Measurements from ENCODE around the gene EGFR. TPM values are rescaled to one million over a fixed set of nuclear protein-coding genes. Genes with fewer than 3 reads are reported as not detected.

Gene EGFR
- total RNA-seq, 1 experiment from 2014 or later: 50.0 TPM

- Histone ChIP-seq H2AFZ (ENCODE audit: low read length) (no peak overlapping the region), H3K4me2 (ENCODE audit: low read length) (no peak overlapping the region), H3K4me1 (ENCODE audit: insufficient read depth, low read length) (peaks cover 32% of the 10 kb centered on the region), H3K9ac (ENCODE audit: low read length) (no peak overlapping the region), H3K9me3 (ENCODE audit: low read length) (no peaks in the 10 kb centered on the region), H3K4me3 (ENCODE audit: low read length) (no peak overlapping the region), H3K79me2 (ENCODE audit: low read length) (no peaks in the 10 kb centered on the region), H3F3A (ENCODE audit: low read length, unreplicated experiment) (no peaks in the 10 kb centered on the region), H3K36me3 (ENCODE audit: low read depth, low read length) (peaks cover 32% of the 10 kb centered on the region), H3K9me2 (replicated peaks; ENCODE audit: low read length) (no peaks in the 10 kb centered on the region), H4K20me1 (ENCODE audit: low read length) (no peaks in the 10 kb centered on the region), H3K27me3 (ENCODE audit: low read length) (no peaks in the 10 kb centered on the region), H3K27ac (ENCODE audit: low read length) (no peak overlapping the region)
- intact Hi-C loops (cut with micrococcal nuclease): no loop called here
- no peak for DNase-seq
- POLR2A ChIA-PET (ENCODE audit: unreplicated experiment): no interaction called here
- ATAC-seq: no peak
- TF ChIP-seq, protein P1, sequence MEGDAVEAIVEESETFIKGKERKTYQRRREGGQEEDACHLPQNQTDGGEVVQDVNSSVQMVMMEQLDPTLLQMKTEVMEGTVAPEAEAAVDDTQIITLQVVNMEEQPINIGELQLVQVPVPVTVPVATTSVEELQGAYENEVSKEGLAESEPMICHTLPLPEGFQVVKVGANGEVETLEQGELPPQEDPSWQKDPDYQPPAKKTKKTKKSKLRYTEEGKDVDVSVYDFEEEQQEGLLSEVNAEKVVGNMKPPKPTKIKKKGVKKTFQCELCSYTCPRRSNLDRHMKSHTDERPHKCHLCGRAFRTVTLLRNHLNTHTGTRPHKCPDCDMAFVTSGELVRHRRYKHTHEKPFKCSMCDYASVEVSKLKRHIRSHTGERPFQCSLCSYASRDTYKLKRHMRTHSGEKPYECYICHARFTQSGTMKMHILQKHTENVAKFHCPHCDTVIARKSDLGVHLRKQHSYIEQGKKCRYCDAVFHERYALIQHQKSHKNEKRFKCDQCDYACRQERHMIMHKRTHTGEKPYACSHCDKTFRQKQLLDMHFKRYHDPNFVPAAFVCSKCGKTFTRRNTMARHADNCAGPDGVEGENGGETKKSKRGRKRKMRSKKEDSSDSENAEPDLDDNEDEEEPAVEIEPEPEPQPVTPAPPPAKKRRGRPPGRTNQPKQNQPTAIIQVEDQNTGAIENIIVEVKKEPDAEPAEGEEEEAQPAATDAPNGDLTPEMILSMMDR (conservative IDR thresholded peaks at IDR 0.05; ENCODE audit: low read depth, low read length): no peak
- BruUV-seq (replicated peaks): no TSS peak
- CTCF ChIA-PET: no interaction called here
Observed at GRCh38 chr7:55190511-55191160, 171.8 kb downstream of the EGFR start.

DNA sequence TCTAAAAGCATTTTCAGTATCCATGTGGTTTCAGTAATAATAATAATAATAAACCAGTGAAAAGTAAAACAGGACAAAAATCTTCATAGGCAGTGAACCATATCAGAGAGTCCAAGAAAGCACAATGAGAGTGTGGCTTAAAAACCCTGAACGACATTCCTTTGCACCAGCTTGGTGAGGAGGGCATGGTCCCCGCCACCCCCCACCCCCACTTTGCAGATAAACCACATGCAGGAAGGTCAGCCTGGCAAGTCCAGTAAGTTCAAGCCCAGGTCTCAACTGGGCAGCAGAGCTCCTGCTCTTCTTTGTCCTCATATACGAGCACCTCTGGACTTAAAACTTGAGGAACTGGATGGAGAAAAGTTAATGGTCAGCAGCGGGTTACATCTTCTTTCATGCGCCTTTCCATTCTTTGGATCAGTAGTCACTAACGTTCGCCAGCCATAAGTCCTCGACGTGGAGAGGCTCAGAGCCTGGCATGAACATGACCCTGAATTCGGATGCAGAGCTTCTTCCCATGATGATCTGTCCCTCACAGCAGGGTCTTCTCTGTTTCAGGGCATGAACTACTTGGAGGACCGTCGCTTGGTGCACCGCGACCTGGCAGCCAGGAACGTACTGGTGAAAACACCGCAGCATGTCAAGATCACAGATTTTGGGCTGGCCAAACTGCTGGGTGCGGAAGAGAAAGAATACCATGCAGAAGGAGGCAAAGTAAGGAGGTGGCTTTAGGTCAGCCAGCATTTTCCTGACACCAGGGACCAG, 172.5 kb downstream of the EGFR start:
- Histone ChIP-seq H3K27me3 (ENCODE audit: low read length) (no peaks in the 10 kb centered on the region), H3K4me3 (ENCODE audit: low read length) (no peak overlapping the region), H3K9me2 (replicated peaks; ENCODE audit: low read length) (no peaks in the 10 kb centered on the region), H3K4me2 (ENCODE audit: low read length) (no peak overlapping the region), H3F3A (ENCODE audit: low read length, unreplicated experiment) (no peaks in the 10 kb centered on the region), H3K36me3 (ENCODE audit: low read depth, low read length) (peaks cover 30% of the 10 kb centered on the region; the same call in 1 of the 2 replicates), H3K9me3 (ENCODE audit: low read length) (no peaks in the 10 kb centered on the region), H3K79me2 (ENCODE audit: low read length) (no peaks in the 10 kb centered on the region), H3K4me1 (ENCODE audit: insufficient read depth, low read length) (peaks cover 25% of the 10 kb centered on the region), H3K27ac (ENCODE audit: low read length) (no peak overlapping the region), H2AFZ (ENCODE audit: low read length) (no peak overlapping the region), H3K9ac (ENCODE audit: low read length) (no peak overlapping the region), H4K20me1 (ENCODE audit: low read length) (no peaks in the 10 kb centered on the region)
- BruUV-seq (replicated peaks): no TSS peak
- ATAC-seq (no peak), DNase-seq (no peak)
- POLR2A ChIA-PET (ENCODE audit: unreplicated experiment): no interaction called here
- TF ChIP-seq EZH2 (IDR thresholded peaks at IDR 0.05; ENCODE audit: low read length, unreplicated experiment) (no peak), EZH2phosphoT487 (IDR thresholded peaks at IDR 0.05; ENCODE audit: borderline replicate concordance, low read length) (no peak)
- TF ChIP-seq, protein P1 (conservative IDR thresholded peaks at IDR 0.05; ENCODE audit: low read depth, low read length): no peak
- intact Hi-C loops (cut with micrococcal nuclease): no loop called here
- CTCF ChIA-PET: no interaction called here
